Measurements from ENCODE around the gene DOCK8. TPM values are rescaled to one million over a fixed set of nuclear protein-coding genes. Genes with fewer than 3 reads are reported as not detected.
A peak's percentile ranks its signal among the peaks of the same experiment; 100 is the strongest.

Gene DOCK8
- total RNA-seq, 1 experiment from 2014 or later, result not detected

DNA sequence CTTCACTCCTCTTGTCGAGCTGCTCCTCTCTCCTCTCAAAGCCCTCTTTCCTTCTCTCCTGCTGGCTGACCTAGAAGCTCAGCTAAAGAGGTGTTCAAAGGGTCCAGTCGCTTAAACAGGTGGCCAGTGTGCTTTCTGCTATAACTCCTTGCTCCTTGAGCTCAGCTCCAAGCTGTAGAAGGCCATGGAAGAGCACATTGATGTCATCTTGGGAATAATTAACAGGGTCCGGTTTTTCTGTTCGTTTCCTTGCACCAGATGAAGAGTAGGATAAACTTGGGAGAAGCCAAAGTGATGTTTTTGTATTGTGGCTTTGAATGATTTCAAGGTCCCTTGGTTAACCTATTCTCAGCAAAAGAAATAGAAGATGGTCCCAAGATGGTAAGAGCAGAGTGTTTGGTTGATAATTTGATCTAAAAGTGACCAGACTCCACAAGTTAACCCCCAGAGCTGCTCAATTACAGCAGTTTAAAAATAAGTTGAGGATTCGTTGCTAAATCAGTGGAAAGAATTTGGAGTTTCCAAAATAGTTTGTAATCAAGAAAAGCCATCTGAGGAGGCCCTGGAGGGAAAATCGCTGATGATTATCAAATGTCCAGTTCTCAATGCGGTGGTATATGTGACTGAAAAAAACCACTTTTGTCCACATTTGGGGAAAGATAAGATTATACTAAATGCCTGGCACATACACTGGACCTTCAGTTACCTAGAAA is 148.1 kb downstream of the DOCK8 start:
- no peak for DNase-seq (ENCODE audit: low read depth)

GRCh38 chr9:363274-363612 is 148.6 kb downstream of the DOCK8 start:
- no peak for DNase-seq (ENCODE audit: low read depth)

GRCh38 chr9:365436-365835 is 150.8 kb downstream of the DOCK8 start:
- DNase-seq (ENCODE audit: low read depth), result peak; percentile 44

DNA sequence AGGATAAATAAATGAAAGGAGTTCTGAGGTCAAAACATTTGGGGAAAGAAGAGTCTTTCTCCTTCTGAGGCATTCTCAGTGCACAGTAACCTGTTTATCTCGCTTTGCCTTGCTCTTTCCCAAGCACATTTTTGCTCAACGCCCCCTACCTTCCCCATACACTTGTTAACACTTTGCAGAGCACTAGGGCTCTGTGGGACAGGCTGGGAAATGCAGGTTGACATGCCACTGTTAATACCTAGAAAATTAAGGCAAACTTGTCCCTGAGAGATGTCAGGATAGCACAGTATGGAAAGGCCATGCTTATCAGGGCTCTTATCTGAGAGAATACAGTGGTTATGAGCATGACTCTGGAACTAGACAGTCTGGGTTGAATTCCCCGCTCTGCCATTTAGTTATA is 152.0 kb downstream of the DOCK8 start:
- DNase-seq (ENCODE audit: low read depth), result no peak

DNA sequence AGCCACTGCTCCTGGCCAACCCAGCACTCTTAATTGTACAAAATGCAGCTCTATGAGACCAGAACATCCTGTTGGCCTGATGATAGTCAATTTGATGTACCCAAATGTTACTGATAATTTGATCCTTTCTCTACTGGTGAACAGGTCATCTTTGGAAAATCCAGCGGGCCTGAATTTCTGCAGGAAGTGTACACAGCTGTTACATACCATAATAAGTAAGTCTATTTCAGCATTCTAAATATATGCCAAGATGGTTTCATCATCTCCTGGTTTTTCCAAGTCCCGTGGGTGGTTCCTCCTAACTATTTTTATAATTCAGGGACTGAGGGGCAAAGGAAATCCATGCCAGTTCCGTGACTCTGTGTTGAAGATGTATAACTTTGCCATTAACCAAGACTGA is 155.4 kb downstream of the DOCK8 start:
- DNase-seq (ENCODE audit: low read depth), result peak; percentile 83

DNA sequence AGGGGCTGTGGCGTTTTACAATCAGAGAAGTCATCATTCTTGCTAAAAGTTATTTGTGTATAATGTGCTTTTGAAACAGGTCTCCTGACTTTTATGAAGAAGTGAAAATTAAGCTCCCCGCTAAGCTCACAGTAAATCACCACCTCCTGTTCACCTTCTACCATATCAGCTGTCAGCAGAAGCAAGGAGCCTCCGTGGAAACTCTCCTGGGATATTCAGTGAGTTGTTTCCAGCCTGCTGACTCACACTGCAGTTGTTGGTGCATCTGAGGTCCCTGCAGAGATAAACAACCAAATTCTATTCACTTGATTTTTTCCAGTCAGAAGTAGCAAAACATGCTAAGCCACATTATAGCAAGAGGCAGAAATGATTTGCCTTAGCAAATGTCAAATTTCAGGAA is 156.7 kb downstream of the DOCK8 start:
- peak; percentile 90 for DNase-seq (ENCODE audit: low read depth)

DNA sequence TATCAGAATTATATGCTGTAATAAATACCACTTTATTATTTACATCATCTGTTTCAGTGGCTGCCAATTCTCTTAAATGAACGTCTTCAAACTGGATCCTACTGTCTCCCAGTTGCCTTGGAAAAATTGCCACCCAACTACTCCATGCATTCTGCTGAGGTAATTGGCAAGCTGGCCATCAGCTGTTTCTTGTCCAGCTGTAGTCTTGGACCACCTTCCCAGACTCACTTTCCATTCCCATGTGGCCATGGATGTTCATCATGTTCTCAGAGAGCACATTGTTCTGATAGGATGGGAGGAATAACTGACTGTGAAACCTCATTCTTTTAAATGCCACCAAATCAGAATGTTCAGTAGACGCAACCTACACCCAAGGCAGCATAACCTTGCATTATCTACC is 157.5 kb downstream of the DOCK8 start:
- peak; percentile 47 for DNase-seq (ENCODE audit: low read depth)

GRCh38 chr9:373759-374206 is 159.1 kb downstream of the DOCK8 start:
- no peak for DNase-seq (ENCODE audit: low read depth)

DNA sequence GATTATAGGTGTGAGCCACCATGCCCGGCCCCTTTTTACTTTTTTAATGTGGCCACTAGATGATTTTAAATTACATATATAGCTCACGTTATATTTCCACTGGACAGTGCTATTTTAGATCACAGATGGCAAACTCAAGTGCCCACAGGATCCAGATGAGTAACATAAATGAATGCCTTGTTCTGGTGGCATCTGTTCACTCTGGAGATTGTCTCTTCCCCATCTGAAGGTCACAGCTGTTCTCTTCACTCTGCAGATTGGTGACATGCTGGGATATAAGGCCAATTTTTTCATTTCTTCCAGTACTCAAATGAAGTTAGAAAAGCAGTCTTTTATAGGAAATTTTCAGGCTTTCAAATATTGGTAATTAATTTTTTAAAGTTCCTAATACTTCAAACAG is 160.1 kb downstream of the DOCK8 start:
- DNase-seq (ENCODE audit: low read depth), result peak; percentile 90

DNA sequence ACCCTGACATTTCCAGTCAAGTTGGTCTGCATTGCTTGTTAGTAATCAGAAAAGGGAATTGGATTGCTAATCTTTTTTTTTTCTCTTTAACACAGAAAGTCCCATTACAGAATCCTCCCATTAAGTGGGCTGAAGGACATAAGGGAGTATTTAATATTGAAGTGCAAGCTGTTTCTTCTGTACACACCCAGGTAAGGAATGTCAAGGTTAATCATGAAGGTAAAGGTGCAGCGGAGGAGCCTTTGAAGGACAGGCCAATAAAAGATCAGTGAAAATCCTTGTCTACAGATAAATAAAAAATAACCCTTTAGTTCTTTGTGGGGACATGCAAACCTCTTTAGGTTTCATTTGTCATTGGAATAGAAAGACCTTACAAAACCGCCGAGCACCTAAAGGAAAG is 161.4 kb downstream of the DOCK8 start:
- DNase-seq (ENCODE audit: low read depth), result no peak

DNA sequence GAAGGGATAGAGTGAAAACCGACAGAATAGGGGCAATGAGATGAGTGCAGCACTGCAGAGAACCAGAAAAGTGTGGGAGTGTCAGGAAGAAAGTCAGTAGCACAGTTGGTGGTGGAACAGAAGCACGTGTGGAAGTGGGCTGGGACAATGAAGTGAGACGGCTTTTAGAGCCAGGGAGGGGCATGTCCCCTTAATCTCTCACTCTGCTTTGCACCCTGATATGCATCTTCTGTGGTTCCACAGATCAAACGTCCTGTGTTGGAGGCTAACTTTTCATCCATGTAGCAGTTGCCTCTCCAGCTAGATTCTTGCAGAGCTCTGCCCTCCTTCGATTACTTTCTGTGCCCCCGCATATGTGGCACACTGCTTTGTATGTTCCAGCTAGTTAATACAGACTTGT is 163.6 kb downstream of the DOCK8 start:
- no peak for DNase-seq (ENCODE audit: low read depth)

- DNase-seq (ENCODE audit: low read depth), result no peak
Observed at GRCh38 chr9:382383-382782, 167.7 kb downstream of the DOCK8 start.

DNA sequence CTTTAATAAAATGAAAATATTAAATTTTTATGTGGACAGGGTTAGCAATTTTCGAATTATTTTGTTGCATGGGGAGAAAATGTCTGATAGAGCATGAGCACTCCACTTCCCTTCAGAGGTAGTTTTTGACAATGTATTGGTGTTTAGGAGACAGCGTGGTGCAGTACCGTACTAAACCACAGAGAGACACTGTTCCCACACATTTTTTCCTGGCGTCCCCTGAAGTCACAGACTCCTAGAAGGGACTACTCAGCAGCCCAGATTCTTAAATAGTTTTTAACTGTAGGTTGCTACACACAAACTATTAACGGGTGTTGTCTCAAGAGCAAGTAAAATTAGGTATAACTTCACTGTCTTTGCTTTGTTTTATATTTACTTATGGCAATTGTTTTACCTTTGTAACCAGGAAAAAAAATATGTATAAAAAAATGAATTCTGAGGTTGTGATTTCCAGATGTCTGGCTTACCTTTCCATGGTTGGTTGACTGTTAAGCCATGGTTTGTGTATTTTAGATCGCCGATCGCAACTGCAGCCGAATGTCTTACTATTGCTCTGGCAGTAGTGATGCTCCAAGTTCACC is 171.2 kb downstream of the DOCK8 start:
- peak; percentile 58 for DNase-seq (ENCODE audit: low read depth)

GRCh38 chr9:389159-389558 is 174.5 kb downstream of the DOCK8 start:
- DNase-seq (ENCODE audit: low read depth), result no peak

GRCh38 chr9:389758-390157 is 175.1 kb downstream of the DOCK8 start:
- DNase-seq (ENCODE audit: low read depth), result no peak

GRCh38 chr9:392077-392804 is 177.6 kb downstream of the DOCK8 start:
- DNase-seq (ENCODE audit: low read depth), result no peak

- no peak for DNase-seq (ENCODE audit: low read depth)
Observed at GRCh38 chr9:394347-395052, 179.8 kb downstream of the DOCK8 start.

GRCh38 chr9:396396-396795 is 181.7 kb downstream of the DOCK8 start:
- DNase-seq (ENCODE audit: low read depth), result no peak

DNA sequence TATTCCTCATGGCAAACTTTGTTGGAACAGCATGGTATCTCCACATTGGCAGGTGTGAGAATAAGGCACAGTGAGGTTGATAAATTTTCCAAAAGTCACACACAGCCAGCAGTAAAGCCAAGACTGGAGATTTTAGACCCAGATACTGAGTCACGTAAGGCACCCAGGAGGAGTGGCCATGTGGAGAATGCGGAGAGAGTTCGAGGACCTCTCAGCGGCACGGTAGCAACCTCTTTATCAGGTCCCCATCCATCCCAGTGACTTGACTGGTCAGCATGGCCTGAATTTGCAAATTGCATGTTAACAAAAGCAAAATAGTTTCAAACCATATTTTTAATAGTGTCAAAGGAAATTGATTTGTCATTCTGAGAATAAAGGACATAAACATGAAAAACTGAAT is 183.4 kb downstream of the DOCK8 start:
- no peak for DNase-seq (ENCODE audit: low read depth)

GRCh38 chr9:401223-401622 is 186.6 kb downstream of the DOCK8 start:
- DNase-seq (ENCODE audit: low read depth), result no peak

DNA sequence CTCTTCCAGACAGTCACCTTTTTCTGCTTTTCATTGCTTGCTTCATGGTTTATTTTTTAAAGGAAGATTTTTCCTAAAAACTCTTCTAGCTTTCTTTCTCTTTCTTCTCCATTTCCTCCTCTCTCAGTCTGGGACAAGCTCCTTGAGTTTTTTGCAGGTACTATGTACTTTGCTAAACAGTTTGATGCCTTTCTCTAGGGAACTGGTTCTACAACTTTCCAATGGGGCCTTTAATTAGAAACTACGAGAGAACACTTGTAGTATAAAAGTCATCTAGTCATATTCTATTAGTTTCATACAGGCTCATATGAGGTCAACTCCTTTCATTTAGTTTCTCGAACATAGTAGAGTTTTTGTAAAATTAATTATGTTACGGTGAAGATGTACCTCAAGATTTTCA is 189.6 kb downstream of the DOCK8 start:
- DNase-seq (ENCODE audit: low read depth), result no peak

DNA sequence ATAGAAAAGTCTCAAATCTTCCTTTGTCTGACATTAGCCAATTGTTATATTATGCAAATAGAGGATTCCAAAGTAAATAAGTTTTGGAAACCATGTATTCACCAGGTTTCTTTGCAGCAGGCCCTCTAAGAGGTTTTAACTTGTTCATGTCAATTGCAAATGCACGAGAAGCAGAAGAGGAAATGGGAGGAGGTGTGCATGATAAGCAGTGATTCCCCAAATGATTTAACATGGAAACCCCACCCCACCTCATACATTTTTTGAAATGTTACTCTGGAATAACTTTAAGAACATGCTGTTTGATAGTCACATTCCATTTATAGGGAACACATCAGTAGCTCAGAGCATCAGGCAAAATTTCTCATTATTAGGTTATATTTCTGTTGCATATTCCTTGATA is 190.7 kb downstream of the DOCK8 start:
- no peak for DNase-seq (ENCODE audit: low read depth)

Data from LHCN-M2 (cell line).